Measurements from ENCODE around the gene TFF3.

Gene TFF3

DNA sequence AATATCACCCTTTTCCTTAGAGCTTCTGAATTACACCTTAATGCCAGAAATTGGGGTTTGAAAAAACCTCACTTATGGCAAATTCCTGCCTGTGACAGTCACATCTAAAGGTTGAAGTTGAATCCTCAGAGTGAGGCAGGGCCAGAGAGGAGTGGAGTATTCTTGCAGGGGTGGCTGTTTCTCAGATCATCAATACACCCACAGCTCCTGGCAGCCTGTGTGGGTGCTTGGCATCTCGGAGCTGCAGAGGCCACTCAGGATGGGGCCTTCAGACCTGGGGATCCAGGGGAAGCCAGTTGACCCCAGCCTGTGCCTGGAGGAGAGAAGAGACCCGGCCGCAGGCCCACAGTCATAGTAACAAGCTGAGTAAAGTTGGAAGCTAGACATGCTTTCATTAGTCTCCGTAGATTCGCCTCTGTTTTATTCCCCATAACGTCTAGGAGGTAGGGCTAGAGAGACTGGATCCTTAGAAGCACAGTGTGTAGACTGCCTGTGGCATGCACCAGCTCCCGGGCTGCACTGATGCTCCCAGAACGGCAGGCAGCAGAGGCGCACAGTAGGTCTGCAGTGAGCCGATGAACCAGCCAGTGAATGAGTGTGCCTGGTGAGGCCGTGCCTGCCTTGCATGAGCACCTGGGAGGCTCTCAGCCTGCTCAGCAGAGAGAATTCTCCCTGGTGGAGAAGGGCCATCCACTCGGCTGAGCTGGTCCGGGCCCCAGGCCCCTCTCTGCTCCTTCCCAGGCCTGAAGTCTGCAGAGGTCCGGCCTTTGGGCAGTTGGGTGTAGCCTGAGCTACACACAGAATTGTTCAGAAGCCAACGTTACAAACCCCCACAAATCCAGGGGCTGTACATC is 42.9 kb downstream of the TFF3 start:
- TF ChIP-seq, protein P1, sequence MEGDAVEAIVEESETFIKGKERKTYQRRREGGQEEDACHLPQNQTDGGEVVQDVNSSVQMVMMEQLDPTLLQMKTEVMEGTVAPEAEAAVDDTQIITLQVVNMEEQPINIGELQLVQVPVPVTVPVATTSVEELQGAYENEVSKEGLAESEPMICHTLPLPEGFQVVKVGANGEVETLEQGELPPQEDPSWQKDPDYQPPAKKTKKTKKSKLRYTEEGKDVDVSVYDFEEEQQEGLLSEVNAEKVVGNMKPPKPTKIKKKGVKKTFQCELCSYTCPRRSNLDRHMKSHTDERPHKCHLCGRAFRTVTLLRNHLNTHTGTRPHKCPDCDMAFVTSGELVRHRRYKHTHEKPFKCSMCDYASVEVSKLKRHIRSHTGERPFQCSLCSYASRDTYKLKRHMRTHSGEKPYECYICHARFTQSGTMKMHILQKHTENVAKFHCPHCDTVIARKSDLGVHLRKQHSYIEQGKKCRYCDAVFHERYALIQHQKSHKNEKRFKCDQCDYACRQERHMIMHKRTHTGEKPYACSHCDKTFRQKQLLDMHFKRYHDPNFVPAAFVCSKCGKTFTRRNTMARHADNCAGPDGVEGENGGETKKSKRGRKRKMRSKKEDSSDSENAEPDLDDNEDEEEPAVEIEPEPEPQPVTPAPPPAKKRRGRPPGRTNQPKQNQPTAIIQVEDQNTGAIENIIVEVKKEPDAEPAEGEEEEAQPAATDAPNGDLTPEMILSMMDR (IDR thresholded peaks at IDR 0.05; ENCODE audit: insufficient read depth, low read length, poor library complexity, severe bottlenecking) = no peak
- H3K27me3 ChIP-seq (replicated peaks; ENCODE audit: control insufficient read depth, insufficient read depth, low read length) = no peaks in the 10 kb centered on the region

DNA sequence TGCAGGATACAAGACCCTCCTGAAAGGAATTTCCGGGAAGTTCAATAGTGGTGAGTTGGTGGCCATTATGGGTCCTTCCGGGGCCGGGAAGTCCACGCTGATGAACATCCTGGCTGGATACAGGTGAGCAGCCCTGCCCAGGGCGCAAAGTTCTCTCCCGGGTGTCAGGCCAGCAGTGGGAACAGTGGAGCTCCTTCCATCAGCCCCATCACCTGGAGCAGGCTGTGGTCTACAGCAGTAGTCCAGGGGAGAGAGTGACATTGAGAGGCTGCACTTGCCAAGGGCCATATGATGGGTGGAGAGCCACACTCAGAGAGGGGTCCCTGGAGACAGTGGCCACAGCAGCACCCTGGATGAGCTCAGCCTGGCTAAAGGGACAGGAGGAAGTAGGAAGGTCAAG is 44.1 kb downstream of the TFF3 start:
- TF ChIP-seq, protein P1 (IDR thresholded peaks at IDR 0.05; ENCODE audit: insufficient read depth, low read length, poor library complexity, severe bottlenecking) = no peak
- Histone ChIP-seq H3K27me3 (replicated peaks; ENCODE audit: control insufficient read depth, insufficient read depth, low read length) (no peaks in the 10 kb centered on the region), H3K4me3 (replicated peaks; ENCODE audit: low read depth, low read length) (no peak overlapping the region), H3K36me3 (ENCODE audit: control insufficient read depth, insufficient read depth, low read length) (no peaks in the 10 kb centered on the region)
- no peak for DNase-seq (ENCODE audit: extremely low read depth, insufficient read length)

More for the DNA sequence above, 42.9 kb downstream of the TFF3 start:
- Histone ChIP-seq H3K36me3 (ENCODE audit: control insufficient read depth, insufficient read depth, low read length) (no peaks in the 10 kb centered on the region), H3K4me3 (replicated peaks; ENCODE audit: low read depth, low read length) (no peak overlapping the region)
- no peak for DNase-seq (ENCODE audit: extremely low read depth, insufficient read length)

DNA sequence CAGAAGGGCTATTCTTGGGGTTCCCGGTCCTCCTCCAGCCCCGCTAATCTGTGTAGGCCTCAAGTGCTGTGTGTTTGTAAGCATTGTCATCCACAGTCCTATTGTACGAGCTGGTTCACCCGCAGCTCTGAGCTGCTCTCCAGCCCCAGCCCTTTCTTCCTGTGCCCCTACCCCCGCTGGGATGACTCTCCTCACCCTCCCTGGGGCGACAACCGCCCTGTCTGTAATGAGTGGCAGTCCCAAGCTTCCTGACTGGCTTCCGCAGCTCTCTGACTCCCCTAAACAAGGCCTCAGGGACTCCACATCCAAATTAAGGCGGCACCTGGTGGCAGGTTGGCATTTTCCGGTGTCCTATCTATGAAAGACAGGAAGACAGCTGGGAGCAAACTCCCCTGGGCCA is 45.8 kb downstream of the TFF3 start:
- TF ChIP-seq, protein P1 (IDR thresholded peaks at IDR 0.05; ENCODE audit: insufficient read depth, low read length, poor library complexity, severe bottlenecking) = peak; percentile 10
- no peaks in the 10 kb centered on the region for H3K36me3 ChIP-seq (ENCODE audit: control insufficient read depth, insufficient read depth, low read length)
- H3K27me3 ChIP-seq (replicated peaks; ENCODE audit: control insufficient read depth, insufficient read depth, low read length) = no peaks in the 10 kb centered on the region; the same call in 1 of the 2 replicates

DNA sequence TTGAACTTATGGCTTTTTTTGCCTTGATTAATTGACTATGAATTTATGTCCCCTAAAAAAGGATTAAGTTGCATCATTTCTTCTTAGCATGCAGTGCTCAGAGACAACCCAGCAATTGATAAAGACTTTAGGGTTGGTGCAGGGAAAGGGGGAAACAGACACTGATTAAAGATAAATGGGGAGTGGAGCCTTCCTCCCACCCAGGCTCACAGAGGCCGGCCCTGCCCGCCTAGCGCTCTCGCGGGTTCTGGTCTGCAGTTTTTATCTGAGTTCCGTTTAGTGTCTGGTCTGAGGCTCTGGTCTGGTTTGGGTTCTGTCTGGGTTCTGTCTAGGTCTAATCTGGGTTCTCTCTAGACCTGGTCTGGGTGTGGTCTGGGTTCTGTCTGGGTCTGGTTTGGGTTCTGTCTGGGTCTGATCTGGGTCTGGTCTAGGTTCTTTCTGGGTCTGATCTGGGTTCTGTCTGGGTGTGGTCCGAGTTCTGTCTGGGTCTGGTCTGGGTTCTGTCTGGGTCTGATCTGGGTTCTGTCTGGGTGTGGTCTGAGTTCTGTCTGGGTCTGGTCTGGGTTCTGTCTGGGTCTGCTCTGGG is 48.1 kb downstream of the TFF3 start:
- no peak for DNase-seq (ENCODE audit: extremely low read depth, insufficient read length)
- Histone ChIP-seq H3K27me3 (replicated peaks; ENCODE audit: control insufficient read depth, insufficient read depth, low read length) (no peaks in the 10 kb centered on the region; the same call in 1 of the 2 replicates), H3K4me3 (replicated peaks; ENCODE audit: low read depth, low read length) (no peak overlapping the region), H3K36me3 (ENCODE audit: control insufficient read depth, insufficient read depth, low read length) (no peaks in the 10 kb centered on the region)
- TF ChIP-seq, protein P1 (IDR thresholded peaks at IDR 0.05; ENCODE audit: insufficient read depth, low read length, poor library complexity, severe bottlenecking) = no peak

More for the DNA sequence above, 45.8 kb downstream of the TFF3 start:
- no peak overlapping the region for H3K4me3 ChIP-seq (replicated peaks; ENCODE audit: low read depth, low read length)
- DNase-seq (ENCODE audit: extremely low read depth, insufficient read length) = no peak

DNA sequence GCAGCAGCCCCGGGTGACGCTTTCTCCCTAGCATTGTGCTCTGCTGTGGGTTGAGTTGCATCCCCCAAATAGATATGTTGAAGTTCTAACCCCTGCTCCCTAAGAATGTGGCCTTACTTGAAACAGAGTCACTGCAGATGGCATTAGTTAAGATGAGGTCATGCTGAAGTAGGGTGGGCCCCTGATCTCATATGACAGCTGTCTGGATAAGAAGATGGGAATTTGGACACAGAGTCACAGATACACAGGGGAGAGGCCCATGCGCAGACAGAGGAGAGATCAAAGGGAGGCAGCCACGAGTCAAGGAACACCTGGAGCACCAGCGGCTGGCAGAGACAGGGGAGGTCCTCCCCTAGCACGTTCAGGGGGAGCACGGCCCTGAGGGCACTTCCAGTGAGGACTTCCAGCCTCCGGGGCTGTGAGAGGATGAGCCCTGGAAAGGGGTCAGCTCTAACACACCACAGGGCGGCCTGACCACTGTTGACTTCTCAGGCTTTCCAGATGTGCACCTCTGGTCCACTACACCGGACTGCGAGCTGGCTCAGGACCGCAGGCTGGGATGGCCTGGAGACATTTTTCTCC is 49.9 kb downstream of the TFF3 start:
- DNase-seq (ENCODE audit: extremely low read depth, insufficient read length) = no peak
- Histone ChIP-seq H3K36me3 (ENCODE audit: control insufficient read depth, insufficient read depth, low read length) (no peaks in the 10 kb centered on the region), H3K4me3 (replicated peaks; ENCODE audit: low read depth, low read length) (no peak overlapping the region), H3K27me3 (replicated peaks; ENCODE audit: control insufficient read depth, insufficient read depth, low read length) (no peaks in the 10 kb centered on the region; the same call in 1 of the 2 replicates)
- TF ChIP-seq, protein P1 (IDR thresholded peaks at IDR 0.05; ENCODE audit: insufficient read depth, low read length, poor library complexity, severe bottlenecking) = no peak

Measured in GM06990 (cell line).